Adrenal gland (tissue), 12 donors: Measurements from ENCODE around the gene CDHR2. TPM values are rescaled to one million over a fixed set of nuclear protein-coding genes. Genes with fewer than 3 reads are reported as not detected.

ENCODE experiments used
- DNase-seq, 7 donors: peaks; one replicate each; pipeline ENCODE4 v3.0.0-alpha.2; 2019 to 2020
- H3K27ac ChIP-seq, 5 donors: fragments of 200-600 bp; sonication (generic) in 4 of 5; 1 replicate in 3 of 5; 2 replicates in 2 of 5; pipeline versions ENCODE4 v1.5.1 to v1.8.0; 2016 to 2020; ENCODE audit warnings: mild to moderate bottlenecking in 1 of 5
- H3K27me3 ChIP-seq: fragments of 200-600 bp; 2 replicates; pipeline ENCODE4 v1.8.0; 2021
- H3K36me3 ChIP-seq, 2 donors: fragments of 200-600 bp; replicated peaks in 1 of 2; 1 replicate in 1 of 2; 2 replicates in 1 of 2; pipeline versions ENCODE4 v1.5.1 to v1.8.0; 2018 to 2022
- H3K4me1 ChIP-seq, 2 donors: fragments of 200-600 bp; replicated peaks in 1 of 2; 1 replicate in 1 of 2; 2 replicates in 1 of 2; pipeline versions ENCODE4 v1.5.1 to v1.8.0; 2018 to 2021
- H3K4me3 ChIP-seq, 4 donors: fragments of 200-600 bp; sonication (generic) in 3 of 4; one replicate each; pipeline ENCODE4 v1.5.1; 2016 to 2018
- H3K9me3 ChIP-seq, 3 donors: fragments of 200-600 bp; sonication (generic) in 1 of 3; replicated peaks in 1 of 3; 1 replicate in 2 of 3; 2 replicates in 1 of 3; pipeline versions ENCODE4 v1.5.1 to v1.8.0; 2016 to 2021
- CTCF ChIP-seq, 6 experiments: fragments of 450-650 bp in 4 of 6; fragments of 200-600 bp in 2 of 6; sonication (generic) in 1 of 6; IDR thresholded peaks; 1 replicate in 5 of 6; 2 replicates in 1 of 6; pipeline versions ENCODE4 v1.5.1 to v1.8.0; 2016 to 2021; ENCODE audit warnings: antibody characterized with exemption in 6 of 6, mild to moderate bottlenecking in 2 of 6, moderate library complexity in 1 of 6
- POLR2A ChIP-seq, 2 donors: fragments of 450-650 bp; IDR thresholded peaks; one replicate each; pipeline ENCODE4 v1.6.1; 2017; ENCODE audit warnings: antibody characterized with exemption in 2 of 2, mild to moderate bottlenecking in 2 of 2, moderate library complexity in 1 of 2
- WGBS, 4 donors: extraction: QIAGEN DNeasy Blood & Tissue Kit in 2 of 4; methylation state at CpG; one replicate each; pipeline versions ENCODE4 v1.1.5 to v1.1.7; 2013 to 2017; 5-methylcytosine and 5-hydroxymethylcytosine counted together
- intact Hi-C, 2 donors: fragments of 100-400 bp; cut with DNase I; formaldehyde crosslinking; loops; one replicate each; pipeline versions ENCODE4 v1.14.1 to v1.15.0; 2022 to 2023
- polyA plus RNA-seq, 3 donors: library from polyadenylated mRNA; stranded (reverse); fragments of 200-250 nt in 2 of 3; fragments of 350-450 nt in 1 of 3; fragmentation: Illumina TruSeq in 1 of 3; extraction: RNeasy Lipid Tissue Mini Kit (QIAGEN cat#74804) in 1 of 3; gene quantifications; one replicate each; pipeline ENCODE4 v1.2.3, GENCODE V29; 2013 to 2014
- total RNA-seq, 9 donors: library from RNA; depleted of rRNA in 4 of 9; stranded (reverse); fragments of >200 nt in 4 of 9; fragments of 120-200 nt in 1 of 9; fragmentation: NEBNext Ultra II Directional in 1 of 9; extraction: Animal tissue kit (Norgen Biotek cat#: 25700) in 1 of 9; gene quantifications; one replicate each; pipeline versions ENCODE4 v1.1.0 to v1.2.4, GENCODE V29; 2013 to 2023
- donor health status: healthy with polysubstance abuse.
- donor health status: Bipolar disorder and iron deficiency.
- donor health status: DM: yes; HTN: yes; CAD: no.
- donor health status: DM: no; HTN: no; CAD: no.
- donor health status: DM: no; HTN: no; CAD: no.
- donor health status: DM: yes; HTN: yes; CAD: no.

CDHR2 gene
- total and polyA plus RNA-seq, 12 donors, result under 0.01 to 0.55 (median 0.15) TPM; not detected in 2

GRCh38 chr5:176530983-176531901 lies 17.9 kb upstream of the CDHR2 start:
- Histone ChIP-seq H3K9me3 (no peaks in the 10 kb centered on the region), H3K27ac (peak overlapping the region in 1 of 5 donors; percentile 34), H3K27me3 (no peaks in the 10 kb centered on the region), H3K4me3 (no peak overlapping the region), H3K36me3 (peaks cover 0 to 48% of the 10 kb centered on the region in 2 donors), H3K4me1 (peaks cover 26 to 39% of the 10 kb centered on the region in 2 donors)
- intact Hi-C loops, result no loop called here
- peak in 1 of 7 donors; percentile 75 for DNase-seq
- WGBS, 4 donors, result 58 to 70% (median 67%) methylated on average over 17 to 24 of the region's 24 CpGs
- TF ChIP-seq CTCF (IDR thresholded peaks at IDR 0.05) (no peak), POLR2A (IDR thresholded peaks at IDR 0.05) (no peak)

GRCh38 chr5:176531902-176532493 lies 17.1 kb upstream of the CDHR2 start:
- intact Hi-C loops, result no loop called here
- H3K4me1 ChIP-seq, result peaks cover 26 to 40% of the 10 kb centered on the region in 2 donors
- DNase-seq, result no peak
- peaks cover 0 to 47% of the 10 kb centered on the region in 2 donors for H3K36me3 ChIP-seq
- no peak overlapping the region for H3K4me3 ChIP-seq
- no peaks in the 10 kb centered on the region for H3K9me3 ChIP-seq
- 86 to 88% (median 86%) methylated on average over 20 to 28 of the region's 28 CpGs for WGBS, 4 donors
- no peak for TF ChIP-seq CTCF (IDR thresholded peaks at IDR 0.05)
- TF ChIP-seq POLR2A (IDR thresholded peaks at IDR 0.05), result no peak
- H3K27me3 ChIP-seq, result no peaks in the 10 kb centered on the region
- peak overlapping the region in 1 of 5 donors; percentile 34 for H3K27ac ChIP-seq

GRCh38 chr5:176532795-176533194 lies 16.3 kb upstream of the CDHR2 start:
- intact Hi-C loops, result no loop called here
- Histone ChIP-seq H3K4me3 (no peak overlapping the region), H3K4me1 (peaks cover 26 to 40% of the 10 kb centered on the region in 2 donors), H3K27me3 (no peaks in the 10 kb centered on the region), H3K27ac (peak overlapping the region in 1 of 5 donors; percentile 52), H3K36me3 (peaks cover 0 to 39% of the 10 kb centered on the region in 2 donors), H3K9me3 (no peaks in the 10 kb centered on the region)
- 88 to 96% (median 90%) methylated on average over 6 to 9 of the region's 9 CpGs for WGBS, 4 donors
- no peak for TF ChIP-seq POLR2A (IDR thresholded peaks at IDR 0.05)
- no peak for TF ChIP-seq CTCF (IDR thresholded peaks at IDR 0.05)
- DNase-seq, result no peak

- H3K36me3 ChIP-seq, result peaks cover 0 to 33% of the 10 kb centered on the region in 2 donors
- no peaks in the 10 kb centered on the region for H3K27me3 ChIP-seq
- TF ChIP-seq CTCF (IDR thresholded peaks at IDR 0.05) (no peak), POLR2A (IDR thresholded peaks at IDR 0.05) (no peak)
- no peak overlapping the region for H3K4me3 ChIP-seq
- peak in 2 of 7 donors; percentile 28 to 46 for DNase-seq
- peaks cover 26 to 40% of the 10 kb centered on the region in 2 donors for H3K4me1 ChIP-seq
- 46 to 57% (median 48%) methylated on average over 7 to 8 of the region's 8 CpGs for WGBS, 4 donors
- peak overlapping the region in 2 of 5 donors; percentile 98 for H3K27ac ChIP-seq
- H3K9me3 ChIP-seq, result no peaks in the 10 kb centered on the region
- intact Hi-C loops, result no loop called here
Measured at GRCh38 chr5:176533390-176533789, 15.8 kb upstream of the CDHR2 start.
